ENCODE results near the gene TPM1.

Gene TPM1

DNA sequence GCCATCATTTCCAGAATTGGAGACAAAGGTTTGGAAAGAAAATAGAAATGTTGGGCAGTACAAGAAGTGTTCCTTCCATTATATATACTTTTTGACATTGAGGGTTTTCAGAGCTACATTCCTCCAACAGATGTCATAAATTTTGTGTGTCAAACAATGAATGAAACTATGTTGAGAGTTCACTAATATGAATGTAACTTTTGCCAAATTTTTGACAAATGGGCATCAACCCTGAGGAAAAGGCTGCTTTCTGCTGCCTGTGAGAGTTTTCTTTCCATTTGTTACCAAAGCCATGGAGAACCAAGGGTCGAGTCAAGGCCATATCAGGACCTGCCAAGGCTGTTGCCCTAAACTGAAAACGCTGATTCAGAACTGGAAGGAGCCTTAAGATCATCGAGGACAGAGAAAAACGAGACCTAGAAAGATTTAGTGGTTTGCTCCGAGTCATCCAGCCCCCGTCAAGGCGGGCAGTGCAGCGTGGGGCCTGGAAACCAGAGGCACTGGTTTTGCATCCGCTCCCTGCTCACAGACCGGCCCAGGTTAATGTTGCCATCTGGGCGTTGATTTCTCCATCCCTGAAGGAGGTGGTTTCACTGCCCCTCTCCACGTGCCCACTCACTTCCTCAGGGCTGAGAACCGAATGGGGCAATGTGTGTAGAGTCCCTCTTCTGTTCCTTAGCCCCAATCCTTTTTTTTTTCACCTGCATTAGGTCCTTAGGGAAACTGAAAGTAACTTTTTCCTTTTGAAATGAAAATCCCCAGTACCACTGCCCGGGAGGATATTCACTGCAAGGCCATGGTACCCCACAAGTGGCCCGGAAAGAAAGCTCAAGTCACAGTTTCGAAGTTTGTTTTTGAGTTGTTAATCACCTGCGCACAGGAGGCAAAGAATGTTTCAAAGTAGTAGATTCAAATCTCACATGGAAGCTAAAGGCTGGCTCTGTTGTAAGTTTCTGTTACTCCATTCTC, 32.8 kb downstream of the TPM1 start:
- DNase-seq (ENCODE audit: low spot score) = no peak

DNA sequence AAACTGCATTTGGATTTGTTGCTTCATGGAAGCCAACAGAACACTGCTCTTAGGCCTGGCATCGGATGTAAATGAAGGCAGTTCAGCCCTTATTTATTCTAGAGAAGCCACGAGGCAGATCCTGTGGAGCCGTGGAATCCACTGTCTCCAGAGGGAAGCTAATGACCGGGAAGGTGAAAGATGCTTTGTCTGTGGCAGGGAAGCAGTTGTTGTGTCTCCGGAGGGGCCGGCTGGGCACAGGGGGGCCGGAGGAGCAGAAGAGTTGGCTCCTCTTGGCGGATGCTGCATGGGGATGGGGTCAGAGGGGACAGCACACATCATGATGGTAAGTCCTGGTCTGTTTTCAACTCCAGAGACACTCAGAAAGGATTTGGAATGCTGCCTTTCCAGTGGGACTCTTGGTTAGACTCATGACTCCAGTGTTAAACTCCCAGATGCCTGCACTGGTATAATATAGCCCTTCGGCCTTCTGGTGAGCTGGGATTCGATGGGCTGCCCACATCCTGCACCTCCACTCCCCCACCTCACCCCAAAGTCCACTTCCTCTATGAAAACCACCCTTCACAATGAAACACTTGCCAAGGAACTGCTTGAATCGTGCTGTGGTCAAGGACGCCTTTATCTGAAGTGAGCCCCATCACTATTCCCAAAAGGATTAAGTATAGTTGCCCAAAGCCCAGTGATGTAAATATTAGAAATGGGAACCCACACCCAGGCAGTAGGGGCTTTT, 33.6 kb downstream of the TPM1 start:
- no peak for DNase-seq (ENCODE audit: low spot score)

DNA sequence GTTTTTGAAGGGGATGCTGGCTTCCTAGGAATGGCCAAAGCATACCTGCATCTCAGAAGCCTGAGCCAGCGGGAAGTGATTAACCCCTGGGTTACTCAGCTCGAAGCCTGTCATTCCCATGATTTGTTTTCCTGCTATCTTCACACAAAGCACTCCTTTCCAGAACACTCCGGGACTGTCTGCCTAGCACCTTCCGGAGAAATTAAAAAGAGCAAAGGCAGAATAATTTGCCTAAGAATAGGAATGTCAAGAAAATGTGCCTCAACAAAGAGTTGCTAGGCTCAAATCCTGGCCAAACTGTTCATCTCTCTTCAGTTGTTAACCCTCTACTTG, 34.1 kb downstream of the TPM1 start:
- DNase-seq (ENCODE audit: low spot score) = no peak

DNA sequence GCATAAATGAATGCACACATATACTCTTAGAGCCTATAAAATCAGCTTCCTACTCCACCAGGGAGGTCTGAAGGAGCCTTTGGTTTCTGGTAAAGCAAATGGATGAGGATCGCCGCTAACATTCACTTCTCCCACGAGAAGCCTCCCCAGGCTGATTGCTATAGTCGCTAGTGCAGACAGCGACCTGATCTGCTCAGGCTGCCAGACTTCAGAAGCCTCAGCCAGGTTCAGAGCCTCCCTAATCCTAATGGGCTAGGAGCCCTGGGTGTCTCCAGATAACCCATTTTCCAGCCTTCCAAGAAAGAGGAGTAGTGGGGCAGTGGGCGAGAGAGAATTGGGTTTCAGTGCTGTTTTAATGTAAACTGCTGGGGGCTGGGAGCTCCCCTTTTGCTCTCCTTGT, 35.4 kb downstream of the TPM1 start:
- DNase-seq (ENCODE audit: low spot score) = no peak

DNA sequence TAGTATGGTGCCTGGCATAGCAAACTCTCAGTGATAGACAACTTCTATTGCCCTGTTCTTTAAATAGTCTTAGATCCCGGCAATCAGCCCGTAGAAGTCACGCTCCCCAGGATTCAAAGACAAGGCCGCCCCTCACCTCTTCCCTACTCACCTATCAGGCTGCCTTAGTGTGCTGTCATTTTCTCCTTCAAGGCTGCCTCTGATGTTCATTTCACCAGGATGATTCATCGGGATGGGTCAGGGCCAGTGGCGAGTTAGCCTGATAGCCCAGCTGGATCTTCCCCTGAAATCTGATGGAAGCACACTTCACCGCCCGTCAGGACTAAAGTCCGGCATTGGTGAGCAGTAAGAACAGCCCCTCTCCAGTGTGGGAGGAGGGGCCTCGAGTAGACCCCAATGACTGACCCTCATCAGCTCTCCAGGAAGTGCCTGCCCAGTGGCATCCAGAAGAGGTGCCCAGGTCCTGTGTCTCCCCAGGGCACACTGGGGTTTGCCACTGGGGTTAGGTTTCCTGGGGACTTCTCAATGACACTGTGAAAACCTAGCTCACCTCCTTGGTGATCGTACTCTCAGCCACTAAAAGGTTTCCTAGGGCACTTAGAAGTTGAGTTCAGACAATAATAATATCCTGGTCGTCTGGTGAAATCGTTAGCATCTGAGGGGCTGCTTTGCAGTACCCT, 37.5 kb downstream of the TPM1 start:
- DNase-seq (ENCODE audit: low spot score) = peak; percentile 15

DNA sequence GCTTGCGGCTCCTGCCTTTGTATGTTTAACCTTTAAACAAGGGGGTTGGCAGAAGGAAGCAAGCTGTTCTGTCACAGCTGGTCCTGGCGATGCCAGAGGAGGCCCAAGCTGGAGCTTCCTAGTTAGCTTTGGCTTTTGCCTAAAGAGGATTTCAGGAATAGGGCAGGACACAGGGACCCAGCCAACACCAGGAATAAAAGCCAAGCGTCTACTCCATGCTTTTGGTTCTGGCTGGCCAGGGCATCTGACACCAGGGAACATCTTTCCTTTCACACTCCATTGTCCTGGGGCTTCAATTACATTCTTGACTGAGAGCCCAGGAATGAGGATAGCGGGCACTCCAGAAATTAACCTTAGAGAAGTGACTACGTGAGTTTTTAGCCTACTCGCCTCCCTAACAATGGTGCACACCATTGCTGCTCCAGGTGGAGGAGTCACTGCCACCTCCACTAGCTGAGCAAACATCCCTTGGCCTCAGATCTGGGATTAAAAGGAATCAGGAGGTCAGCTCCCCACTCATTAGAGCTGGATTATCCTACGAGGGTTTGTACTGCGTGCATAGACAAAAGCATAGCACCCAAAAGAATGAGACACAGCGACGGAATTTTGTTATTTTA, 38.2 kb downstream of the TPM1 start:
- no peak for DNase-seq (ENCODE audit: low spot score)

DNA sequence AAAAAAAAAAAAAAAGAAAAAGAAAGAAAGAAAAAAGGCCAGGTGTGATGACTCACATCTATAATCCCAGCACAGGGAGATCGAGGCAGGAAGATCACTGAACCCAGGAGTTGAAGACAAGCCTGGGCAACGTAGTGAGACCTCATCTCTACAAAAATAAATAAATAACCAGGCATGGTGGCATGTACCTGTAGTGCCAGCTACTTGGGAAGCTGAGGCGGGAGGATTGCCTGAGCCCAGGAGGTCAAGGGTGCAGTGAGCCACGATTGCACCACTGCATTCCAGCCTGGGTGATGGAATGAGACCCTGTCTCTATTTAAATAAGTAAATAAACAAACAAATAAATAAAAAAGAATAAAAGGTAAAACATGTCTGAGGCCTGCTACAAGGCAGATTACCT, 39.8 kb downstream of the TPM1 start:
- DNase-seq (ENCODE audit: low spot score) = no peak

DNA sequence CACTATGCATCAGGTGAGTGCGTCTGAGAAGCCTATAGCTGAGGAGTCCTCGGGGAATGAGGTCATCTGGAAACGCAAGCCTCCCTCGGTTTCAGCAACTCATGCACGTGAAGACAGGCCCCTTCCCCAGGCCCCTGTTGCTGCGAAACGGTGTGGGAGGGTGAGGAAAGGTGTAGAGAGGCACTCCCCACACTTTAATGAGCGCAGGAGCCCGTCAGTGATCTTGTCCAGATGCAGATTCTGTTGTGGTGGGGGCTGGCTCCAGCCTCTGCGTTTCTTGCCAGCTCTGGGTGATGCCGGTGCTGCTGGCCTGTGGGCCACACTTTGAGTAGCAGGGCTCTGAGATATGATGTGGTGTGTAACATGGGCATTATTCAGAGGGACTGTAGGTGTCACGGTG, 40.5 kb downstream of the TPM1 start:
- no peak for DNase-seq (ENCODE audit: low spot score)

DNA sequence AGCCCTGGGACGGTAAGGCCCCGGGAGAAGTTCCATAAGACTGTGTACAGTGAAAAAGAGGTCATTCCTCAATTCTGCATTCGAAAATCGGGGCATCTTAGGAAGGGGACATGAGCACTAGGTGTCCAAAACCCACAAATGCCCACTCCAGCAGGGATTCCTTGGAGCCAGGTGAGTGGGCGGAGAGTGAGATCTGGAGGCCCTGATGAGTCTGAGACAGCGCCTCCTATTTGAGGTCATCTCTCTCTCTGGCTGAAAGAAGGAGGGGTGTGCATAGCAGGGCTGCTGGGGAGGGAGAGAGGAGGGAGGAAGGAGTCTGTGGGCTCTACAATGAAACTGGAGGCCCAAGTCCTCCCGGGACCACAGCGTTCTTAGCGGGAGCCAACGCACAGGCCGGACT, 41.0 kb downstream of the TPM1 start:
- no peak for DNase-seq (ENCODE audit: low spot score)

DNA sequence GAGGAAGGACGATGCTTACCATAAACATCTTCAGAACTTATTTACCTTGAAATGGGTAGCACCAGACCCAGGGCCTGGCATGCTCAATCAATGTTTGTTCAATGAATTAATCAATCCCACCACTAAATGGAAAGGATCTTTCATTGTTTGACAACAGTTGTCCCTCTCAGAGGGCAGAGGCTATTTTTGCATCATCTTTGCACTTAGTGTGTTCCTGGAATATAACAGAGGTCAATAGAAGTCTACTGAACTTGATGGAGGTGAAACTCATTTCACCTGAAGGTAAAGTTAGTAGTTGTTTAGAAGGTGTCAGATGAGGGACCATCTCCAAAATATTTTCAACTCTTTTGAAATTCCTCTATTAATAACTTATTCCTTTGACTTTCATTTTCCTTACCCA, 42.3 kb downstream of the TPM1 start:
- DNase-seq (ENCODE audit: low spot score) = no peak

DNA sequence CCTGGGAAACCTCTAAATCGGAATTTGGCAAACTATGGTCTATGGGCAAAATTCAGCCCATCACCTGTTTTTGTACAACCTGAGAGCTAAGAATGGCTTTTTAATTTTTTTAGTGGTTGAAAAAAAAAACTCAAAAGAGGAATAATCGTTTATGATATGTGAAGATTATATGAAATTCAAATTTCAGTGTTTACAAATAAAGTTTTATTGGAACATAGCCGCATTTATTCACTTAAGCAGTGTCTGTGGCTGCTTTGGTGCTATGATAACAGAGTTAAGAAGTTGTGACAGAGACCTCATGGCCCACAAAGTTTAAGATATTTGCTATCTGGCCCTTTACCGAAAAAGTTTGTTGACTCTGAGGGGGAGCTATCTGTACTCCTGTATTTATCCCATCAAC, 42.7 kb downstream of the TPM1 start:
- DNase-seq (ENCODE audit: low spot score) = no peak

DNA sequence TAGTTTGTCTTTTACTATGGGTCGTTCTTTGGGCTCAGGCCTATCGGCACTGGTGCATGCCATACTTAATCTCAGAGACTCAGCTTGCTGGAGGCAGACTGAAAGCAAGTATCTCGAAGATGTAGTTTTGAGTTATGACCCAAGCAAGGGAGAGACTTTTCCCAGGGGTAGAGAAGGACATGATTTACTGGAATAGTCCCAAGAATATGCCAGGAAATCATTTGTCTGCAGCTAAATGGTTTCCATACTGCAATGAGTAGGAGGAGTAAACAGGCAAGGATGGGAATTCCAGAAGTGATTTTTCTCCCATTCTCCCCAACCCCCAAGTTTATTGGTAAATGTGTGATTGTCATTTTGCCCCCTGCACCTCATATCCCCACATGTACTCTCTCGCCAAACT, 43.7 kb downstream of the TPM1 start:
- no peak for DNase-seq (ENCODE audit: low spot score)

DNA sequence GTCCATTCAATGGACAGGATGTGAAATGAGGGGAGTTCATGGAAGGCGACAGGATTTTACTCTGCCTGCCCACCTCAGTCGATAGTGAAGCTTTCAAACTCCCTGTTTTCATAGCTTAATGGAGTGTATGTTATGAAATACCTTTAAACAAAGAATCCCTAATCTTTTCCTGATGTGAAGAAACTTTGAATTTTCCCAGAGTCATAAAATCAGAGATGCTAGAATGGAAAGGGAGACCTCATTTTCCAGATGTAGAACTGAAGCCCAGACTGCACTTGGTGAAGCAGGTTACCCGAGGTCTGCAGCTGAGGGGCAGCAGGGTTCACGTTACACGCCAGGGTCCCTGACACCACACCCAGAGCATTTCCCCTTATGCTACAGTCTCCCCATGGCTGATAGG, 44.4 kb downstream of the TPM1 start:
- no peak for DNase-seq (ENCODE audit: low spot score)

DNA sequence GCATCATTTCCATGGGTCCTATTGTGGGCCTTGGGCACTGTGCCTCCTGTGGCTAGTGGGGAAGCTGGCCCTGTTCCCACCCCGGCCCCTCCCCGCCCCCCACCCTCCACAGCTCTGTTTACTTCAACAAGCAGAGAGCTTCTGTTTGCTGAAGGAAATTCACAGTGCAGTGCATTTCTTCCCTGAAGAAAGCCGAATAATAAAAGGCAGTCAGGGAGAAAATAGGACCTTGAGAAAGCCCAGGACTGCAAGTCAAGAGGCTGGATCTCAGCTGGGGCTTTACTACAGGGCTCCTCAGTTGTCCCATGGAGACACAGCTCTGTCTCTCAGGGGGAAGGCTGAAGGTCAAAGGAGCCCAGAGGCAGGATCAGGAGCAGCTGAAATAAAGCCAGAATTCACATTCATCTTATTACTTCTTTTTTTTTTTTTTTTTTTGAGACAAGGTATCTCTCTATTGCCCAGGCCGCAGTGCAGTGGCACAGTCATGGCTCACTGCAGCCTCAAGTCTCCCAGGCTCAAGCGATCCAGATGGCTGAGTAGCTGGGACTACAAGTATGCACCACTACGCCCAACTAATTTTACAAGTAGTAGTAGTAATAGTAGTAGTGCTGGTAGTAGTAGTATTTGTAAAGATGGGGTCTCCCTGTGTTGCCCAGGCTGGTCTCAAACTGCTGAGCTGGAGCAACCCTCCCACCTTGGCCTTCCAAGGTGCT, 46.1 kb downstream of the TPM1 start:
- no peak for DNase-seq (ENCODE audit: low spot score)

DNA sequence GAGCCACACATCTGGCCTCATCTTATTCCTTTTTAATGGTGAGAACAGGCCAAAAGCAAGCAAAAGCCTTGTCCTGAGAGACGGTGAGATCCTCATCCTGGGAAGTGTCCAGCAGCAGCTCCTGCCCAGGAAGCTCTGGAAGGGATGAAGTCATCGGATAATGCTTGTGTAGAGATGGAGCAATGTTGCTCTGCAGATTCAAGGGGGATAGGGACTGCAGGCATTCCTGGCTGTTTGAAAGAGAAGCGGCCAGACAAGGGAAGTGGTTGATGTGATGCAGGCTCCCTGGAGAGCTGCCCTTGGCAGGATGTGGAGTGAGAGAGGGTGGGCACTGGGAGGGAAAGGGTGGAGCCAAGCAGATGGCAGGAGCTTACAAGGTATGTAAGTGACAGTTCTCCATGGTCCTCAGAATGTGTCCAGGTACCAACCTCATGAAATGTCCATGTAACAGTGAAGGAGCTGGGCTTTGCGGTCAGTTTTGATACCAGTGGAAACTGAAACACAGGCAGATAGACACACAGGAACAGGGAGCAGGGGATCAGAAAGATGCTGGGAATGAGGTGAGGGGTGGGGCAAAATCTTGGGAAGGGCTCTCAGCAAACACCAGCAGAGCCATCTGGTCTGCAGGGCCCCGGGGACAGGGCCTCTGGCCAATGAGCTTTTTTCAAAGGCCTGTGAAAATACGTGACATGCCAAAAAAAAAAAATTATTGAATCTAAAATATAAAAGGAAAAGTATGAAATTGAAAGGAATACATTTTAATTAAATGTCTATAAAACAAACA, 46.9 kb downstream of the TPM1 start:
- DNase-seq (ENCODE audit: low spot score) = no peak

DNA sequence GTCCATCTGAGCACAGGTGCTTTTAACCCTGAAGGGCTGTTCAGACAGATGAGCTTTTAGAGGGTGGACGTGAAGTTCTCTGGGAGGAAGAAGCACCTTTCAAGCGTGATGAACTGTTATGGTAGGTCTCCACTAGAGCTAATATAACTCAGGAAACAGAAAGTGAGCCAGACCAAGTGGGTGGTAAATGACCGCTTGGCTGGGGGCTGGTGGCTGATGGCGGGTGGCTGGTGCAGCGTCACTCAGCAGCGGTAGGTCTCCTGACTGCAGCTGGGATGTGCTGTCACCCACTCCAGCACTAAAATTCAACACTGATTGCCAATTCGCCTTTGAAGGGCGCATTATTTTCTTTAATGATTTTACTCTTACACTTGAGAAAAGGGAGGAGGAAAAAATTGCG, 47.9 kb downstream of the TPM1 start:
- no peak for DNase-seq (ENCODE audit: low spot score)

DNA sequence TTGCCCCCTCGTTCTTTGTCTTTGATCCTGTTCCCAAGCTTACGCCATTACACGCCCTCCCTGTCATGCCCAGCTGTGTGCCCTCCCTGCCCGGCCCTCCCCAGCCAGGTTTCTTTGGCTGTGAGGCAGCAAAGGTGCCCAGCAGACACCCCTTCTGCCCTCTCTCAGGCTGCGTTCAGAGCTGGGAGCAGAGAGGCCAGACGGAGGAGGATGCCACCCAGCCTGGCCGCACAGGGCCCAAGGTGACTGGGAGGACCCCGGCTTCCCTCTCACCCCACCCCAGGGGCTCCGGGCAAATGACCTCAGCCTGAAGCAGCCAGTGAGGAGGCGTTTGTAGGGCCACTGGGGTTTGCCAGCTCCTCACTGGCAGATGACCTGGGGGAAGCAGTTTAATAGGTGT, 48.3 kb downstream of the TPM1 start:
- DNase-seq (ENCODE audit: low spot score) = no peak

DNA sequence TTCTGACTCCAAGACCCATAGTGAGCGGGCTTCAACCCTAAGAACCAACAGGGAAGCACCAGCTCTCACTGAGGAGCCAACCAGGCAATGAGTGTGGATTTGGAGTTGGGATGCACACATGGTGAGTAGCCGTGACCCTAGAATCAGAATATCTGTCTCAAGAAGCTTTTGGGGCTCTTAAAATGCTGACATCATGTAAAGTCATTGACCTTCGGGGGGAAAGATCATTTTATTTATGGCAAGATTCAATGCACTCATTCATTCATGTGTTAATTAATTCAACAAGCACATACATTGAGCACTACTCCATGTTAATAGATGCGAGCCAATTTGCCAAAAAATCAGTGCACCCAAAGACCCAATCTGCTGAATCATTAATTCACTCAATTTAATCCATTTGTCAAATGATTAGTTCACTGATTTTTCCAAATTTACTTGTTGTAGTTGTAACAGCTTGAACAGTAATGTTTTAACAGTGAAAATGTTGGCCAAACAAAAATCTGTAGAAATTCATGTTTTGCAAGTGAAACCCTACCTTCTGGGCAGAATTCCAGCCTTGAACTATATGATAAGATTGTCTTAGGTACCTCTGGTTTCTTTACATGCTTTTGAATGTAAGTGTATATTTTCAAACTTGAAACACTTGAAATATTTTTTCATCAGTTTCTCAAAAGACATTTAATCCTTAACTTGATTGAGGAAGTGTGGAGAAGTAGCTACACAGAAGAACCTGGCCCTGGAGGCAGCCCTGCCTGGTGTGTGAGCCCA, 49.3 kb downstream of the TPM1 start:
- no peak for DNase-seq (ENCODE audit: low spot score)

DNA sequence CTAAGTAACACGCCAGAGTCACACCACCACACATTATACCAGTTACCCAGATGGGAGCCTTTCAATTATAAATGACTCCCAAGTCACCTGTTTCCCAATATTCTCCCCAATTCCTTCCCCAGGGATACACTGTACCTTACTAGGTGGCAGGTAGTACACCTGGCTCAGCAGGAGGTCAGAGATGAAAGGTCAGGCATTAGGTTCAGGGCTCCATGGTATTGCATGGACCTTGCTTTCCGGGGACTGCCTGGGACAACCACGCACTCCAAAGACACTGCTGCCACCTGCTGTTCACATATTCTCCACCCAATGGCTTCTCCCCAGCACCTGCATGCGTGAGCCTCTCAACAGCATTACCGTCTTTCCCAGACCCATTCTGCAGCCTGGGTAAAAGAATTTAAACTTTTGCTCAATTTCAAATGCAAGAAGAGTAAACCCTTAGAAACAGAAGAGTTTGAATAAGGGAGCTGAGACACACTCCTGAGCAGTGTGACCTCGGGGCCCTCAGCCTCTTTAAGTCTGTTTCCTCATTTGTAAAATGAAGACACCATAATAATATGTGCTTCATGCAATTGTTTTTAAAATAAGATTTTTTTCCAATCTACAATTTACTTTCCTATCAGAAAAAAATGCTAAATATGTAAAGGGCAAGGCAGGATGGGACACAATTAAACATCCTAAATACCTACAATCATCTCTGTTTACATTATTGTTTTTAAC, 51.1 kb downstream of the TPM1 start:
- DNase-seq (ENCODE audit: low spot score) = peak; percentile 79

DNA sequence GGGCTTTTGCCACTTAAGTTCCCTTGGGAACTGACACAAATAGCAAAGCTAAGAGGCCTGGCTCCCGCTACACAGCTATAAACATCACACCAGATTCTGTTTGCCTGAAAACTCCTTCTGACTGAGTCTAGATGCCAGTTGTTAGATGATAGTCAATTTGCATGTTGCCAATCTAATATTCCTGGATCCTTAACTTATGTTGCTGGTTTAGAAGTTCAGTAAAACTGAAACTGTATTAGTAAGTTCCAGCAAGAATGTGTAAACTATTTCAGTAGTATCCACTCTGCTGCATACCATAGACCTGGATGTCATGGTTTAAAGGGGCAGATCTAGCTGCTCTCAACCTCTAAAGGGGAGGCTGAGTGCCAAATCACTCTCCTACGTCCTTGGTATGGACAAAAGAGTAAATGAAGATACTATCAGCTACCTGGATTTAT, 52.0 kb downstream of the TPM1 start:
- no peak for DNase-seq (ENCODE audit: low spot score)
